Hepatocyte (in vitro differentiated cells): ENCODE results near the gene DRC7. TPM values are rescaled to one million over a fixed set of nuclear protein-coding genes. Genes with fewer than 3 reads are reported as not detected.
A peak's percentile ranks its signal among the peaks of the same experiment; 100 is the strongest.

Source experiments
- DNase-seq: peaks from one replicate; pipeline ENCODE4 v3.0.0-alpha.2; 2016; ENCODE audit warnings: low spot score
- H2AFZ ChIP-seq: fragments of 200-600 bp; sonication (generic); 2 replicates; pipeline ENCODE4 v1.6.0; 2016; ENCODE audit warnings: antibody characterized with exemption, mild to moderate bottlenecking
- H3K27ac ChIP-seq: fragments of 200-600 bp; sonication (generic); 2 replicates; pipeline ENCODE4 v1.5.1; 2016; ENCODE audit warnings: mild to moderate bottlenecking
- H3K27me3 ChIP-seq: fragments of 200-600 bp; sonication (generic); 2 replicates; pipeline ENCODE4 v1.6.1; 2016
- H3K36me3 ChIP-seq: fragments of 200-600 bp; sonication (generic); replicated peaks from 2 replicates; pipeline ENCODE4 v1.5.1; 2016; ENCODE audit warnings: low read depth; ENCODE audit not compliant: insufficient read depth
- H3K4me1 ChIP-seq: fragments of 200-600 bp; sonication (generic); 2 replicates; pipeline ENCODE4 v1.5.1; 2016; ENCODE audit warnings: mild to moderate bottlenecking, moderate library complexity; ENCODE audit not compliant: insufficient read depth
- H3K4me2 ChIP-seq: fragments of 200-600 bp; sonication (generic); 2 replicates; pipeline ENCODE4 v1.6.0; 2016
- H3K4me3 ChIP-seq: fragments of 200-600 bp; sonication (generic); 2 replicates; pipeline ENCODE4 v1.5.1; 2016; ENCODE audit warnings: mild to moderate bottlenecking
- H3K79me2 ChIP-seq: fragments of 200-600 bp; sonication (generic); 2 replicates; pipeline ENCODE4 v1.6.0; 2017; ENCODE audit warnings: mild to moderate bottlenecking
- H3K9me2 ChIP-seq: fragments of 200-600 bp; sonication (generic); replicated peaks from 2 replicates; pipeline ENCODE4 v1.6.0; 2017; ENCODE audit warnings: mild to moderate bottlenecking; ENCODE audit not compliant: insufficient read depth
- H3K9me3 ChIP-seq: fragments of 200-600 bp; sonication (generic); 2 replicates; pipeline ENCODE4 v1.5.1; 2016; ENCODE audit warnings: low read depth, mild to moderate bottlenecking
- H4K20me1 ChIP-seq: fragments of 200-600 bp; sonication (generic); 2 replicates; pipeline ENCODE4 v1.6.0; 2016; ENCODE audit warnings: mild to moderate bottlenecking; ENCODE audit not compliant: insufficient read depth, poor library complexity, severe bottlenecking
- CTCF ChIP-seq: fragments of 200-600 bp; sonication (generic); IDR thresholded peaks from 2 replicates; pipeline ENCODE4 v1.5.1; 2016; ENCODE audit warnings: antibody characterized with exemption, mild to moderate bottlenecking; ENCODE audit not compliant: poor library complexity
- EZH2 ChIP-seq: fragments of 200-600 bp; sonication (generic); IDR thresholded peaks from 2 replicates; pipeline ENCODE4 v1.6.1; 2016; ENCODE audit warnings: antibody characterized with exemption, mild to moderate bottlenecking, borderline replicate concordance
- EZH2phosphoT487 ChIP-seq: fragments of 200-600 bp; sonication (generic); IDR thresholded peaks from one replicate; pipeline ENCODE4 v1.6.1; 2018; ENCODE audit warnings: antibody characterized with exemption, mild to moderate bottlenecking, low read depth, moderate library complexity; ENCODE audit not compliant: unreplicated experiment, severe bottlenecking
- WGBS: methylation state at CpG from one replicate; pipeline ENCODE4 v1.1.6; 2016; ENCODE audit warnings: low lambda C conversion rate; ENCODE audit errors: missing lambda C conversion rate; 5-methylcytosine and 5-hydroxymethylcytosine counted together
- polyA plus RNA-seq: library from polyadenylated mRNA; unstranded; fragments of >200 nt; fragmentation: Nextera tagmentation; extraction: Ambion mirVana; gene quantifications from 2 replicates; pipeline ENCODE4 v1.2.1, GENCODE V29; 2016
- total RNA-seq: library from RNA; depleted of rRNA; stranded (reverse); fragments of >200 nt; gene quantifications from 2 replicates; pipeline ENCODE4 v1.2.3, GENCODE V29; 2014

The DRC7 gene
- total and polyA plus RNA-seq, 2 experiments from 2014 or later, result 0.27 to 0.93 TPM

GRCh38 chr16:57703416-57704010 is 8.9 kb downstream of the DRC7 start:
- Histone ChIP-seq H3K9me2 (no peaks in the 10 kb centered on the region), H3K4me1 (peaks cover 29% of the 10 kb centered on the region), H2AFZ (no peak overlapping the region), H3K4me3 (no peak overlapping the region), H4K20me1 (no peaks in the 10 kb centered on the region), H3K27ac (no peak overlapping the region), H3K79me2 (no peaks in the 10 kb centered on the region), H3K4me2 (no peak overlapping the region), H3K27me3 (no peaks in the 10 kb centered on the region), H3K9me3 (no peaks in the 10 kb centered on the region), H3K36me3 (no peaks in the 10 kb centered on the region)
- TF ChIP-seq EZH2, result no peak
- no peak for TF ChIP-seq EZH2phosphoT487
- no peak for TF ChIP-seq CTCF
- DNase-seq, result no peak
- WGBS, result 79% methylated on average over 11 of the region's 11 CpGs

GRCh38 chr16:57704011-57704904 is 9.7 kb downstream of the DRC7 start:
- no peaks in the 10 kb centered on the region for H3K27me3 ChIP-seq
- H3K4me1 ChIP-seq, result peaks cover 29% of the 10 kb centered on the region
- H3K36me3 ChIP-seq, result no peaks in the 10 kb centered on the region
- H4K20me1 ChIP-seq, result no peaks in the 10 kb centered on the region
- DNase-seq, result no peak
- H3K9me2 ChIP-seq, result no peaks in the 10 kb centered on the region
- peak overlapping the region; percentile 54 for H3K27ac ChIP-seq
- TF ChIP-seq EZH2phosphoT487, result no peak
- H3K79me2 ChIP-seq, result no peaks in the 10 kb centered on the region
- H3K4me3 ChIP-seq, result no peak overlapping the region
- WGBS, result 53% methylated on average over 11 of the region's 11 CpGs
- peak overlapping the region; percentile 38 for H3K4me2 ChIP-seq
- H2AFZ ChIP-seq, result no peak overlapping the region
- H3K9me3 ChIP-seq, result no peaks in the 10 kb centered on the region

- Histone ChIP-seq H4K20me1 (no peaks in the 10 kb centered on the region), H3K4me3 (no peak overlapping the region), H3K9me2 (no peaks in the 10 kb centered on the region), H3K36me3 (no peaks in the 10 kb centered on the region), H3K4me2 (no peak overlapping the region), H3K4me1 (peaks cover 27% of the 10 kb centered on the region), H3K79me2 (no peaks in the 10 kb centered on the region), H3K27ac (peak overlapping the region; percentile 54), H2AFZ (no peak overlapping the region), H3K27me3 (no peaks in the 10 kb centered on the region), H3K9me3 (no peaks in the 10 kb centered on the region)
- no peak for TF ChIP-seq CTCF
- no peak for TF ChIP-seq EZH2
- no peak for TF ChIP-seq EZH2phosphoT487
- 92% methylated on average over 4 of the region's 4 CpGs for WGBS
- DNase-seq, result no peak
Measured at GRCh38 chr16:57704905-57705852, 10.6 kb downstream of the DRC7 start.
